GM18861 (cell line): ENCODE measurements around the gene ACOX1.
"Not testable (repeated sequence)": the region's sequence is repeated elsewhere in the genome, so short reads cannot be mapped to it uniquely, and the experiment has no call there.

Source experiments
- ATAC-seq: cut with Tn5 transposase; IDR thresholded peaks from one replicate; pipeline ENCODE4 v1.9.1; 2021; ENCODE audit not compliant: unreplicated experiment

Gene ACOX1

DNA sequence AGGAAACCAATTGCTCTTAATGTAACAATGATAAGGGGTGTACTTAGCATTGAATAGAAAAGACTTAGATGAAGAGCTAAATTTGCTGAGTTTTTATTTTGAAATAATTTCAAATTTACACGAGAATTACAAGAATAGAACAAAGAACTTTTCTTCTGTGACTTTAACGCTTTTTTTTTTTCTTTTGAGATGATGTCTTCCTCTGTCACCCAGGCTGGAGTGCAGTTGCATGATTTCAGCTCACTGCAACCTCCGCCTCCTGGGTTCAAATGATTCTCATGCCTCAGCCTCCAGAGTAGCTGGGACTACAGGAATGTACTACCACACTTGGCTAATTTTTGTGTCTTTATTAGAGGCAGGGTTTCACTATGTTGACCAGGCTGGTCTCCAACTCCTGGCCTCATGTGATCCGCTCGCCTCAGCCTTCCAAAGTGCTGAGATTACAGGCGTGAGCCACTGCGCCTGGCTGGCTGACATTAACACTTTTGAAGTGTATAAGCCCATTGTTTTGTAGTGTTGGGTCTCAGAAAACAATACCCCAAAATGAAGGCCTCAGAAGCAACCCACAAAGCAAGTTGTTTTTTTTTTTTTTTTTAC, 2.2 kb upstream of the ACOX1 start:
- ATAC-seq, result no peak

DNA sequence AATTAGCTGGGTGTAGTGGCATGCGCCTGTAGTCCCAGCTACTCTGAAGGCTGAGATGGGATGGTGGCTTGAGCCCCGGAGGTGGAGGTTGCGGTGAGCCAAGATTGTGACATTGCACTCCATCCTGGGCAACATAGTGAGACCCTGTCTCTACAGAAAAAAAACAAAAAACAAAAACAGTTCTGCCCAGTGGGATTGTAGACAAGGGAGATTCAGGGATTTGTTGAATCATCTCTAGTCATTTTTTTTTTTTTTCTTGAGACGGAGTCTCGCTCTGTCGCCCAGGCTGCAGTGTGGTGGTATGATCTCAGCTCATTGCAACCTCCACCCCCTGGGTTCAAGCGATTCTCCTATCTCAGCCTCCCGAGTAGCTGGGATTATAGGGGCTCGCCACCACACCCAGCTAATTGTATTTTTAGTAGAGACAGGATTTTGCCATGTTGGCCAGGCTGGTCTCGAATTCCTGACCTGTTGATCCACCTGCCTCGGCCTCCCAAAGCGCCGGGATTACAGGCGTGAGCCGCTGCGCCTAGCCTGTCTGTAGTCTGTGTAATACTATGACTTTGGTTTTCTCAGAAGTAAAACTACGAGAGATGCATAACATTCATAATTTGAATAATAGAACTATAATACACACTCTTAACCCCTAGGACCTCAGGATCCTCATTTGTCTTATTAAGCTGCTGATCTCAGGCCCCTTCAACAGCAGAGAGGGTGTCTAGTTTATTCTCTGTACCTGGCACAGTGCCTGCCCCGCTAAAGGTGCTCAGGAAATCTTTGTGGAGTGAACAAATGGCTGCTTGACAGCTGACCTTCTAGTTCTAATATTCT, 1.4 kb upstream of the ACOX1 start:
- ATAC-seq, result no peak

DNA sequence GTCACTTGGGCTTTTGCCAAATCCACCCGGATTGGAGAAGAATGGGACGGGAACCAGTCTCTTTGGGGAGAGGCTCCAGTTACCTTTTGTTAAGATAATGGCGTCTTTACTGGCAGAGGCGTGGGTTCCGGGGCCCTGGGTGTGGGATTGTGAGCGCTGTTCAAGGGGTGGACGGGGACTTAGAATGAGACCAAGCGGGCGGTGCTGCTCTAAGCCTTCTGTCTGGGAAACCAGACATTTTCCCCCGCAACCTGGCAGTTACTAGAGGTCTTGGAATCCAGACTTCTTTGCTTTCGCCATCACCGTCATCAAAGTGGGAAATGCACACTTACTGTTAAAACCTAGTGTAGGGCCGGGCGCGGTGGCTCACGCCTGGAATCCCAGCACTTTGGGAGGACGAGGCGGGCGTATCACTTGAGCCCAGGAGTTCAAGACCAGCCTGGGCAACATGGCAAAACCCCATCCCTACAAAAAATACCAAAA, 780 bp upstream of the ACOX1 start:
- no peak for ATAC-seq

- ATAC-seq, result no peak
Measured at GRCh38 chr17:75976175-75976848, 2.7 kb downstream of the ACOX1 start.

DNA sequence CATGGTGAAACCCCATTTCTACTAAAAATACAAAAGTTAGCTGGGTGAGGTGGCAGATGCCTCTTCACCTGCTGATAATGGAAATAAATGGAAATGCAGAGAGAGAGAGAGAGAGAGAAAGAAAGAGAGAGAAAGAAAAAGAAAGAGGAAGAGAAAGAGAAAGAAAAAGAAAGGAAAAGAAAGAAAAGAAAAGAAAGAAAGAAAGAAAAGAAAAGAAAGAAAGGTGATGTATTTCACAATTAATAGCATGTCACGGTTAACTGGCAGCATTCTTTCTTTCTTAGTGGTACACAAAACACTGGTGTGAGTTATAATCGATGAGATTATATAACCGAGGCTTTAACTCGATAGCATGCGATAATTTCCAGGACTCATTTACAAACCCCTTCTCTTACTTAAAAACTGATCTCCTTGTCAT, 3.2 kb downstream of the ACOX1 start:
- no peak for ATAC-seq

DNA sequence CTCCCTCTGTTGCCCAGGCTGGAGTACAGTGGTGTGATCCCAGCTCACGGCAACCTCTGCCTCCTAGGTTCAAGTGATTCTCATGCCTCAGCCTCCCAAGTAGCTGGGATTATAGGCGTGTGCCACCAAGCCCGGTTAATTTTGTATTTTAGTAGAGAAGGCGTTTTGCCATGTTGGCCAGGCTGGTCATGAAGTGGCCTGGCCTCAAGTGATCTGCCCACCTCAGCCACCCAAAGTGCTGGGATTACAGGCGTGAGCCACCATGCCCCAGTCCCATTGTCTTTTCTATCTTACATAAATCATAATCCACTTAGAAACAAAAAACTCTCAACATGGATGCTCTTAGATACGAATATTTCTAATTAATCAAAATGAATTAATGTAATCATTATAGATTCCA, 3.8 kb downstream of the ACOX1 start:
- not testable (repeated sequence) for ATAC-seq

GRCh38 chr17:75970626-75971025, 8.3 kb downstream of the ACOX1 start:
- ATAC-seq, result no peak

- no peak for ATAC-seq
Measured at GRCh38 chr17:75970011-75970523, 8.9 kb downstream of the ACOX1 start.

- ATAC-seq, result not testable (repeated sequence)
Measured at GRCh38 chr17:75969044-75969443, 9.9 kb downstream of the ACOX1 start.

- ATAC-seq, result no peak
Measured at GRCh38 chr17:75965468-75965867, 13.5 kb downstream of the ACOX1 start.

- no peak for ATAC-seq
Measured at GRCh38 chr17:75959839-75960511, 19.0 kb downstream of the ACOX1 start.

GRCh38 chr17:75959051-75959838, 19.7 kb downstream of the ACOX1 start:
- ATAC-seq, result no peak

- no peak for ATAC-seq
Measured at GRCh38 chr17:75950855-75951554, 28.0 kb downstream of the ACOX1 start.

DNA sequence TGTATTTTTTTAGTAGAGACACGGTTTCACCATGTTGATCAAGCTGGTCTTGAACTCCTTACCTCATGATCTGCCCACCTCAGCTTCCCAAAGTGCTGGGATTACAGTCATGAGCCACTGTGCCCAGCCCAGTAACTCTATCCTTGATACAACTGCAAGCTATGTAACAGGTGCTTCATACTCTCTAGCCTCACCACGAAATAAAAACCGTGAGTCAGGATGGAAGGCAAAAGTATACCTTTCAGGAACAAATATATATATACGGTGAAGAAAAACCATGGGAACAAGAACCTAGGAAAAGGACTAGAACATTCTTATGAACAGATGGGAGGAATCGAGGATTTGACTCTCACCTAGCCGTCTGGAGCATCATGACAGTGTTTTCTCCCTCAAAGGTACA, 28.5 kb downstream of the ACOX1 start:
- ATAC-seq, result no peak

- no peak for ATAC-seq
Measured at GRCh38 chr17:75945211-75945610, 33.8 kb downstream of the ACOX1 start.

DNA sequence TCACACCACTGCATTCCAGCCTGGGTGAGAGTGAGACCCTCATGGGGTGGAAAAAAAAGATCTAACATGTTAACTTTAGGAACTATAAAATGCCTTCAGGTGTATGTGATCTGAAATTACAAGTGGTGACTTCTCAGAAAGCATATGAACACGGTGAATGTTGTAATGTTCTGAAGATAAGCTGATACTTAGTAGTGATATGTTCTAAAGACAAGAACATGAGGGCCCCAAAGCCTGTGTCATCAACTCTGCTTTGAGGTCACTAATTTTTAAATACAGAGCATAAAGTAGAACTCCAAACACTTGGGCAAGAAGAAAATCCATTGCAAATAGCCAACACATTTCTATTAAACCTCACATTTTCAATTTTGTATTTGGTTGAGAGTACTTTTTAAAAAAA, 35.5 kb downstream of the ACOX1 start:
- no peak for ATAC-seq

- ATAC-seq, result no peak
Measured at GRCh38 chr17:75942473-75942872, 36.5 kb downstream of the ACOX1 start.

DNA sequence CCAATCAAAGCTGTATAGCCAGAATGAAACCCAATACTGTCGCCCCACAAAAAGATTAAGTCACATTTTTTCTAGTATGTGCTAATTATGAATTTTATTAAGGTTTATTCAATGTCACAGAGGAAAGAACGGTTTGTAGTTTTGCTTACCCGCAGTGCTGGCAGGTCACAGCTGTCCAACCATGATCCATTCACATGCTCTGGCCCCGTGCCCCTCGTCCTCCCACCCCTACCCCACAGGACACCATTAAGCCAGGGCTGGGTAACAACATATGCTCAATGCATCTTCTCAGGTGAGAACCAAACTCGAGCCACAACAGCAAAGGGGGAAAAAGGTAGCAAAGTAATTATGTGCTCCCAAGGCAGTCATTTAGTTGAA, 37.5 kb downstream of the ACOX1 start:
- no peak for ATAC-seq

- peak; percentile 93 for ATAC-seq
Measured at GRCh38 chr17:75940727-75941441, 38.1 kb downstream of the ACOX1 start, which contains the start of gene FBF1. Gene FBF1 (minus strand): TSS chr17:75941042. CDS start chr17:75938149, 2,893 bp downstream.
